ENCODE data around the gene KIFAP3. TPM values are rescaled to one million over a fixed set of nuclear protein-coding genes. Genes with fewer than 3 reads are reported as not detected.

Gene KIFAP3
- total RNA-seq, 4 donors from 2014 or later: 15.5 to 25.0 (median 18.0) TPM

GRCh38 chr1:170075186-170075585 lies 691 bp upstream of the KIFAP3 start:
- intact Hi-C loops (cut with DNase I; ENCODE audit: low total_unique reads): no loop called here

GRCh38 chr1:170073893-170074249 lies 624 bp downstream of the KIFAP3 start:
- in situ Hi-C loops (cut with MboI; ENCODE audit: low sequenced_read_pairs in 4 of 4): no loop called here
- TF ChIP-seq CTCF (IDR thresholded peaks at IDR 0.05 in 4 of 5, conservative IDR thresholded peaks at IDR 0.05 in 1 of 5): no peak
- TF ChIP-seq POLR2A (IDR thresholded peaks at IDR 0.05): no peak
- DNase-seq: no peak
- peak overlapping the region; percentile 74 to 88 (median 82) for H3K4me3 ChIP-seq
- H3K27ac ChIP-seq: peak overlapping the region; percentile 79 to 85 (median 82)
- intact Hi-C loops (cut with DNase I; ENCODE audit: low total_unique reads): loop anchor here (5.0 kb wide), 1 partner anchor 458 kb away; the partner anchor contains the start of gene GORAB
- no peaks in the 10 kb centered on the region for H3K9me3 ChIP-seq
- ATAC-seq: no peak
- peaks cover 12 to 23% of the 10 kb centered on the region in 2 donors for H3K4me1 ChIP-seq
- no peaks in the 10 kb centered on the region for H3K36me3 ChIP-seq
- no peaks in the 10 kb centered on the region for H3K27me3 ChIP-seq

More at GRCh38 chr1:170075186-170075585, 691 bp upstream of the KIFAP3 start:
- H3K27me3 ChIP-seq: no peaks in the 10 kb centered on the region
- TF ChIP-seq CTCF (IDR thresholded peaks at IDR 0.05 in 4 of 5, conservative IDR thresholded peaks at IDR 0.05 in 1 of 5) (no peak), POLR2A (IDR thresholded peaks at IDR 0.05) (no peak)
- H3K4me3 ChIP-seq: peak overlapping the region; percentile 74 to 88 (median 82)
- no peaks in the 10 kb centered on the region for H3K9me3 ChIP-seq
- ATAC-seq (no peak), DNase-seq (no peak)
- in situ Hi-C loops (cut with MboI; ENCODE audit: low sequenced_read_pairs in 4 of 4): no loop called here
- H3K4me1 ChIP-seq: peaks cover 12 to 23% of the 10 kb centered on the region in 2 donors
- H3K27ac ChIP-seq: peak overlapping the region; percentile 79 to 85 (median 82)
- H3K36me3 ChIP-seq: no peaks in the 10 kb centered on the region

DNA sequence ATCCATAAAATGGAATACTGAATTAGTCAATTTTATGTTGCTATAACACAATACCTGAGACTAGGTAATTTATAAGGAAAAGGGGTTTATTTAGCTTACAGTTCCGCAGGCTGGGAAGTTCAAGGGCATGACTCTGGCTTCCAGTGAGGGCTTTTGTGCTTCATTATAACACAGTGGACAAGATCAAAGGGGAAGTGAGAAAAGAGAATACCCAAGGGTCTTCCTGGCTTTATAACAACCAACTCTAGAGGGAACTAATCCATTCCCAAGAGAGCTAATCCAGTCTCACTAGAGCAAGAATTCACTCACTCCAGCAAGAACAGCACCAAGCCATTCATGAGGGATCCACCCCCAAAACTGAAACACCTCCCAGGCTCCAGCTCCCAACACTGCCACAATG lies 3.1 kb downstream of the KIFAP3 start:
- Histone ChIP-seq H3K9me3 (no peaks in the 10 kb centered on the region), H3K27me3 (no peaks in the 10 kb centered on the region), H3K4me3 (no peak overlapping the region), H3K27ac (no peak overlapping the region), H3K4me1 (peaks cover 12 to 23% of the 10 kb centered on the region in 2 donors), H3K36me3 (no peaks in the 10 kb centered on the region)
- ATAC-seq (no peak), DNase-seq (no peak)
- intact Hi-C loops (cut with DNase I; ENCODE audit: low total_unique reads) (loop anchor here (5.0 kb wide), 1 partner anchor 461 kb away; the partner anchor contains the start of gene GORAB), in situ Hi-C loops (cut with MboI; ENCODE audit: low sequenced_read_pairs in 4 of 4) (no loop called here)
- TF ChIP-seq POLR2A (IDR thresholded peaks at IDR 0.05) (no peak), CTCF (IDR thresholded peaks at IDR 0.05 in 4 of 5, conservative IDR thresholded peaks at IDR 0.05 in 1 of 5) (no peak)

- peaks cover 12 to 18% of the 10 kb centered on the region in 2 donors for H3K4me1 ChIP-seq
- TF ChIP-seq POLR2A (IDR thresholded peaks at IDR 0.05) (no peak), CTCF (IDR thresholded peaks at IDR 0.05 in 4 of 5, conservative IDR thresholded peaks at IDR 0.05 in 1 of 5) (no peak)
- intact Hi-C loops (cut with DNase I; ENCODE audit: low total_unique reads) (no loop called here), in situ Hi-C loops (cut with MboI; ENCODE audit: low sequenced_read_pairs in 4 of 4) (no loop called here)
- H3K4me3 ChIP-seq: no peak overlapping the region
- DNase-seq: no peak
- no peak for ATAC-seq
- H3K36me3 ChIP-seq: no peaks in the 10 kb centered on the region
- H3K27ac ChIP-seq: no peak overlapping the region
- no peaks in the 10 kb centered on the region for H3K27me3 ChIP-seq
- H3K9me3 ChIP-seq: no peaks in the 10 kb centered on the region
Observed at GRCh38 chr1:170068923-170069322, 5.6 kb downstream of the KIFAP3 start.

DNA sequence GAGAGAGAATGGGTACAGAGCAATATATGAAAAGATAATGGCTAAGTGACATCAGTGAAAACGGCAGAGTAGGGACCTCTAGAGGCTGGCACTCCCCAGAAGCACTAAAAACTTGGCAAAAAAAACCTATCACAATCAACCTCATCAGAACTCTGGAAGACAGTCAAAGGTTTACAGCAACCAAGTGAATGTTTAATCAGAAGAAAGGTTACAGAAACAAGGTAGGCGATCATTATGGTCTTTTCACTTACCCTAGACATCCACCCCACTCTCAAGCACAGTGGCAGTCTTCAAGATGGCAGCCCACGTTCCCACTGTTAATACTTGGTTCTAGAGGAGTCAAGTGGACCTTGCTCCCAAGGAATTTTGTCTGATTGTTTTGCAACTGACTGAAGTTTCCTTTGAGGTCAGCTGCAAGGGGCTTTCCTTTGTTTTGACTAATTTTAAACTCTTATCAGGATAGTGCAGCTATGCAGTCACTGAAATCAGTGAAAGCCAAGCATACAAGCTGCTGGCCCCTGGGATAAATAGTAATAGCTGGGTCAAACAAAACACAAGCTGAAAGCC lies 7.2 kb downstream of the KIFAP3 start:
- TF ChIP-seq CTCF (IDR thresholded peaks at IDR 0.05 in 4 of 5, conservative IDR thresholded peaks at IDR 0.05 in 1 of 5) (no peak), POLR2A (IDR thresholded peaks at IDR 0.05) (no peak)
- in situ Hi-C loops (cut with MboI; ENCODE audit: low sequenced_read_pairs in 4 of 4) (no loop called here), intact Hi-C loops (cut with DNase I; ENCODE audit: low total_unique reads) (no loop called here)
- Histone ChIP-seq H3K36me3 (no peaks in the 10 kb centered on the region), H3K9me3 (no peaks in the 10 kb centered on the region), H3K27ac (no peak overlapping the region), H3K27me3 (no peaks in the 10 kb centered on the region), H3K4me1 (peaks cover 0 to 9% of the 10 kb centered on the region in 2 donors), H3K4me3 (no peak overlapping the region)
- DNase-seq (no peak), ATAC-seq (no peak)
